Measurements from ENCODE around the gene SCAMP3.

The SCAMP3 gene

DNA sequence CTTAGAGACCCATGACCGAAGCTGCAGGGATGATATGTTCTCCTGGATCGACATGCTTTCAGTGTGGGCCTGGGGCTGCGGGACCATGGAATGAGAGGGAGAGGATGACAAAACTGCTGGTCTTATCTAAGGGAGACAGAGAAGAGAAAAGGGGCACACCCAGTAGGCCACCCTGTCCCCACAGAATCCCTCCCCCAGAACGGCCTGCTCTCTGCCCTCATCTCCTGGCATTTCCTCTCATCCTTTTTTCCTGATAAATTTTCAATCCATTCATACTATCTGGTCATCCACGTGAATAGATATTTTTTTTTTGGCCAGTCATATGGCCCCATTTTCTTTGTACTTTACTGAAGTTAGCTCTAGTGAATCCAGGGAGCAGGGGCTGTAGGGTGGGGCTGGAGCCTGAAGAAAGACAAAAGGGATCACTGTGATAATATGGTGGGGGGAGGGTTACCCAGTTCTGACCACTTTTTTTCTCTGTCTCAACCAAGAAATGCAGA lies 39.2 kb upstream of the SCAMP3 start, which contains the start of gene PKLR:
Gene PKLR (minus strand): TSS at position 97 of the 500 bp plus-strand sequence. CDS start 43 bp downstream, at position 54.
- no peak for DNase-seq (ENCODE audit: extremely low read depth, low read depth)
- H3K4me3 ChIP-seq (replicated peaks; ENCODE audit: low read depth, low read length) = no peak within 1 kb of the TSS
- TF ChIP-seq CTCF (IDR thresholded peaks at IDR 0.05; ENCODE audit: low read depth, low read length, missing control alignments) = no peak

DNA sequence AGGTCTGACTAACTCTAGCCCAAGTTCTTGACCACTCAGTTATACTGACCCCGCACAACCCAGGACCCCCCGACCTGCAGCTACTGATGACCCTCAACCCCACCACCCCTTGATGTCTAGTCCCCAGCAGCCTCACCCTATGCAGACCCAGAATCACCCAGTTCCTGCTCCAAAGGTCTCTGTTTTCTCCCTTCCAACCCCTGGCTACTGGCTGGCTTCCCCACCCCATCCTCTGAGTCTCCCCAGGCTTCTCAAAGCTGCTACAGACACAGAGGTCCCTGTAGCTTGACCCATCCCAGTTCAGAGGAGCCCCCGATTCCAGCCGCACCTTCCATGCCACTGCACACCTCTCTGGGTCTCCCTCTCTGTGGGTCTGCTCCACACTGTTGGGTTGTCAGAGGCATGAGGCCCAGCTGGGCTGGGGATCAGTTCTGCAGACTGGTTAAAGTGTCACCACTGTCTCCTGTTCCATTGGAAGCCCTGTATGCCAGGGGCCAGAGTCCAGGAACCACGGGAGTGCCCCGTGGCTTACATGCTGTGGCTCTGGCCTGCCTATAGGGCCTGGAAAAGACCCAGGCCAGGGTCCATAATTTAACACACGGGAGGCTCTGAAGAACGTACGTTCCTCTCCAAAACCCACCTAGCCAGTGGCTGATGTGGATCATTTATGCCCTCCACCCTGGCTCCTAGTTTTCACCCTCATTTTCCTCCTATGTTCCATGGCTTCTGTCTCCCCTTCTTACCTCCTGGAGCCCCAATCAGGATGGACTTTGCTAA lies 38.6 kb upstream of the SCAMP3 start:
- TF ChIP-seq CTCF (IDR thresholded peaks at IDR 0.05; ENCODE audit: low read depth, low read length, missing control alignments) = no peak
- no peak for DNase-seq (ENCODE audit: extremely low read depth, low read depth)
- H3K4me3 ChIP-seq (replicated peaks; ENCODE audit: low read depth, low read length) = no peak overlapping the region

DNA sequence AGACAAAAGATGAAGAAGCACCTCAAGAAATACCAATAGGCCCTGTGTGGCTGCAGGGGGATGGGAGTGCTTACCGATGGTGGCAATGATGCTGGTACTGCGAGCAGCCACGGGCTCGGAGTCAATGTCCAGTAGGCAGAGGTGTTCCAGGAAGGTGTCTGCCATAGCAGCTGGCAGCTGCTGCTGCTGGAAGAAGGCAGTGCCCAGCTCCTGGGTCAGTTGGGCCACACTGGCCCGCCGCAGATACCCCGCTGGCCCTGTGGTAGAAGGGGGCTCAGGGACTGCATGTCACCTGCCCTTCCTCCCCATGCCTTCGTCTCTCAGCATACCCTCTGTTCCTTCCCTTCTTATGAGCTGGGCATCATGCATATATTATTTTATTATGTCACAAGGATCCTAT lies 37.9 kb upstream of the SCAMP3 start:
- no peak for DNase-seq (ENCODE audit: extremely low read depth, low read depth)
- H3K4me3 ChIP-seq (replicated peaks; ENCODE audit: low read depth, low read length) = no peak overlapping the region
- TF ChIP-seq CTCF (IDR thresholded peaks at IDR 0.05; ENCODE audit: low read depth, low read length, missing control alignments) = no peak

DNA sequence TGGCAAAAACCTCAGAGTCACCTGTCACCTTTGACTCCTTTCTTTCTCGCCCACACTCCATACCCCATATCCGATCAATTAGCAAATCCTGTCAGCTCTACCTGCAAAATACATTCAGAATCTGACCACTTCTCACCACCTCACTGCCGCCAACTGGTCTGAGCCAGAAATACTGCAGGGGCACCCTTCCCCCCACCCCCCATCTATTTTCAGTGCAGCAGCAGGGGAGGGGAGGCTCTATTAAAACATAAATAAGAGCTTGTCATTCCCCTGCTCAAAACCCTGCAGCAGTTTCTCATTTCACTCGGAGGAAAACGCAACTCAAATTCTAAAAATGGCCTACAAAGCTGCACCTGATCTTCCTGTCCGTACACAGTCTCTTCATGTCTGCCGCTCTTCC lies 35.2 kb upstream of the SCAMP3 start:
- DNase-seq (ENCODE audit: extremely low read depth, low read depth) = no peak
- no peak overlapping the region for H3K4me3 ChIP-seq (replicated peaks; ENCODE audit: low read depth, low read length)
- TF ChIP-seq CTCF (IDR thresholded peaks at IDR 0.05; ENCODE audit: low read depth, low read length, missing control alignments) = no peak

GRCh38 chr1:155296661-155297060 lies 34.5 kb upstream of the SCAMP3 start:
- TF ChIP-seq CTCF (IDR thresholded peaks at IDR 0.05; ENCODE audit: low read depth, low read length, missing control alignments) = no peak
- no peak for DNase-seq (ENCODE audit: extremely low read depth, low read depth)

GRCh38 chr1:155295942-155296267 lies 33.7 kb upstream of the SCAMP3 start:
- no peak for DNase-seq (ENCODE audit: extremely low read depth, low read depth)
- H3K4me3 ChIP-seq (replicated peaks; ENCODE audit: low read depth, low read length) = no peak overlapping the region
- TF ChIP-seq CTCF (IDR thresholded peaks at IDR 0.05; ENCODE audit: low read depth, low read length, missing control alignments) = no peak

More at GRCh38 chr1:155296661-155297060, 34.5 kb upstream of the SCAMP3 start:
- no peak overlapping the region for H3K4me3 ChIP-seq (replicated peaks; ENCODE audit: low read depth, low read length)

Data from HFF-Myc (cell line).